GM13977 (cell line): ENCODE data around the gene DMRT3.

Source experiments
- DNase-seq: peaks from one replicate; pipeline ENCODE4 v3.0.0; 2012; ENCODE audit warnings: low spot score
- in situ Hi-C: fragments of 300-500 bp; cut with MboI; formaldehyde crosslinking; loops from one replicate; pipeline ENCODE4 v1.12.0; 2022; ENCODE audit warnings: low sequenced_read_pairs, low pct_unique_long_range_greater_than_20kb, mixed read lengths, inconsistent platforms; ENCODE audit not compliant: unreplicated experiment
- TF ChIP-seq, protein P1 (sequence below): IDR thresholded peaks from 2 replicates; pipeline ENCODE4 v1.5.1; 2012; ENCODE audit warnings: mild to moderate bottlenecking, control low read depth; ENCODE audit not compliant: insufficient read depth; ENCODE audit errors: extremely low read depth, missing control alignments

The DMRT3 gene

GRCh38 chr9:1039589-1039988, 63.1 kb downstream of the DMRT3 start:
- no peak for DNase-seq
- in situ Hi-C loops, result no loop called here
- TF ChIP-seq, protein P1, sequence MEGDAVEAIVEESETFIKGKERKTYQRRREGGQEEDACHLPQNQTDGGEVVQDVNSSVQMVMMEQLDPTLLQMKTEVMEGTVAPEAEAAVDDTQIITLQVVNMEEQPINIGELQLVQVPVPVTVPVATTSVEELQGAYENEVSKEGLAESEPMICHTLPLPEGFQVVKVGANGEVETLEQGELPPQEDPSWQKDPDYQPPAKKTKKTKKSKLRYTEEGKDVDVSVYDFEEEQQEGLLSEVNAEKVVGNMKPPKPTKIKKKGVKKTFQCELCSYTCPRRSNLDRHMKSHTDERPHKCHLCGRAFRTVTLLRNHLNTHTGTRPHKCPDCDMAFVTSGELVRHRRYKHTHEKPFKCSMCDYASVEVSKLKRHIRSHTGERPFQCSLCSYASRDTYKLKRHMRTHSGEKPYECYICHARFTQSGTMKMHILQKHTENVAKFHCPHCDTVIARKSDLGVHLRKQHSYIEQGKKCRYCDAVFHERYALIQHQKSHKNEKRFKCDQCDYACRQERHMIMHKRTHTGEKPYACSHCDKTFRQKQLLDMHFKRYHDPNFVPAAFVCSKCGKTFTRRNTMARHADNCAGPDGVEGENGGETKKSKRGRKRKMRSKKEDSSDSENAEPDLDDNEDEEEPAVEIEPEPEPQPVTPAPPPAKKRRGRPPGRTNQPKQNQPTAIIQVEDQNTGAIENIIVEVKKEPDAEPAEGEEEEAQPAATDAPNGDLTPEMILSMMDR, result no peak
